IMR-90 (cell line): ENCODE data around the gene ARMC5. TPM values are rescaled to one million over a fixed set of nuclear protein-coding genes. Genes with fewer than 3 reads are reported as not detected.

Source experiments
- ATAC-seq: fragments of 200-7000 bp; cut with Tn5 transposase; 2 replicates; pipeline ENCODE4 v1.9.1; 2020; ENCODE audit warnings: low read depth, mild to moderate bottlenecking, moderate library complexity
- BruUV-seq: library from RNA; stranded (reverse); fragments of 400-500 nt; replicated peaks from 2 replicates; lab custom pipeline; 2021; lab: Mats Ljungman, UMichigan
- CTCF ChIA-PET: fragments of 300-600 bp; formaldehyde crosslinking; extraction: SDS; loops from one replicate; lab custom pipeline; 2021; ENCODE audit warnings: antibody characterized with exemption; lab: Yijun Ruan, JAX
- POLR2A ChIA-PET: fragments of 300-600 bp; sonication (Branson Sonifier 250); formaldehyde crosslinking; loops from one replicate; lab custom pipeline; 2022; ENCODE audit warnings: antibody characterized with exemption; ENCODE audit not compliant: unreplicated experiment; lab: Charles Lee
- DNase-seq: peaks from one replicate; pipeline ENCODE4 v3.0.0; 2013
- H2AFZ ChIP-seq: replicated peaks from 2 replicates; pipeline ENCODE3; 2013; ENCODE audit warnings: low read length, mild to moderate bottlenecking; ENCODE audit not compliant: poor library complexity
- H2AK5ac ChIP-seq: 2 replicates; pipeline ENCODE4 v1.6.1; 2013; ENCODE audit warnings: low read depth, low read length, inconsistent platforms
- H2AK9ac ChIP-seq: replicated peaks from 2 replicates; pipeline ENCODE3; 2013; ENCODE audit warnings: mild to moderate bottlenecking, low read depth, low read length, moderate library complexity; ENCODE audit not compliant: poor library complexity
- H2BK120ac ChIP-seq: 2 replicates; pipeline ENCODE4 v1.6.1; 2013; ENCODE audit warnings: low read depth, low read length, inconsistent platforms
- H2BK15ac ChIP-seq: 3 replicates; pipeline ENCODE4 v1.6.1; 2013; ENCODE audit warnings: low read depth, low read length, inconsistent platforms
- H2BK20ac ChIP-seq: 2 replicates; pipeline ENCODE4 v1.6.1; 2013; ENCODE audit warnings: low read depth, mild to moderate bottlenecking, inconsistent platforms, low read length, moderate library complexity
- H2BK5ac ChIP-seq: 2 replicates; pipeline ENCODE4 v1.6.1; 2013; ENCODE audit warnings: mild to moderate bottlenecking, low read depth, low read length, inconsistent platforms; ENCODE audit not compliant: poor library complexity, severe bottlenecking
- H3K14ac ChIP-seq: replicated peaks from 2 replicates; pipeline ENCODE4 v1.6.1; 2013; ENCODE audit warnings: low read depth, low read length, inconsistent platforms
- H3K18ac ChIP-seq: 2 replicates; pipeline ENCODE4 v1.6.1; 2013; ENCODE audit warnings: low read depth, low read length, control low read depth
- H3K23ac ChIP-seq: 2 replicates; pipeline ENCODE4 v1.6.1; 2013; ENCODE audit warnings: low read depth, low read length, inconsistent platforms
- H3K27ac ChIP-seq: 2 replicates; pipeline ENCODE4 v1.5.1; 2013; ENCODE audit warnings: mild to moderate bottlenecking, control low read depth, low read length; ENCODE audit not compliant: insufficient read depth
- H3K27me3 ChIP-seq: 2 replicates; pipeline ENCODE4 v1.6.1; 2013; ENCODE audit warnings: low read length; ENCODE audit not compliant: control insufficient read depth, insufficient read depth
- H3K36me3 ChIP-seq: 2 replicates; pipeline ENCODE4 v1.6.1; 2013; ENCODE audit warnings: low read length, mixed read lengths; ENCODE audit not compliant: control insufficient read depth, insufficient read depth
- H3K4ac ChIP-seq: 2 replicates; pipeline ENCODE4 v1.6.1; 2013; ENCODE audit warnings: low read depth, low read length, inconsistent platforms
- H3K4me1 ChIP-seq: 2 replicates; pipeline ENCODE4 v1.6.1; 2013; ENCODE audit warnings: low read length, mixed read lengths; ENCODE audit not compliant: control insufficient read depth, insufficient read depth
- H3K4me2 ChIP-seq: 2 replicates; pipeline ENCODE4 v1.6.1; 2013; ENCODE audit warnings: low read depth, mild to moderate bottlenecking, control low read depth, low read length, moderate library complexity
- H3K4me3 ChIP-seq: 2 replicates; pipeline ENCODE4 v1.5.1; 2013; ENCODE audit warnings: low read depth, mild to moderate bottlenecking, control low read depth, low read length, moderate library complexity; ENCODE audit not compliant: insufficient read depth
- H3K56ac ChIP-seq: 2 replicates; pipeline ENCODE4 v1.6.1; 2013; ENCODE audit warnings: low read length, inconsistent platforms; ENCODE audit not compliant: insufficient read depth; ENCODE audit errors: extremely low read depth
- H3K79me1 ChIP-seq, 2 experiments: 2 replicates each; pipeline ENCODE4 v1.6.1; 2013; ENCODE audit warnings: low read length in 2 of 2, inconsistent platforms in 1 of 2, low read depth in 1 of 2
- H3K9ac ChIP-seq: 2 replicates; pipeline ENCODE4 v1.6.1; 2013; ENCODE audit warnings: low read depth, low read length, control low read depth
- H3K9me1 ChIP-seq: 2 replicates; pipeline ENCODE4 v1.6.1; 2013; ENCODE audit warnings: low read length, inconsistent platforms; ENCODE audit not compliant: insufficient read depth
- H3K9me3 ChIP-seq: 2 replicates; pipeline ENCODE4 v1.6.1; 2013; ENCODE audit warnings: low read length; ENCODE audit not compliant: control insufficient read depth, insufficient read depth
- H4K20me1 ChIP-seq: 2 replicates; pipeline ENCODE4 v1.6.1; 2013; ENCODE audit warnings: low read length, inconsistent platforms; ENCODE audit not compliant: insufficient read depth
- H4K5ac ChIP-seq: 2 replicates; pipeline ENCODE4 v1.6.1; 2013; ENCODE audit warnings: mild to moderate bottlenecking, low read depth, low read length, control low read depth
- H4K8ac ChIP-seq, 2 experiments: 2 replicates each; pipeline ENCODE4 v1.6.1; 2013; ENCODE audit warnings: low read depth in 2 of 2, low read length in 2 of 2, control low read depth in 1 of 2, inconsistent platforms in 1 of 2
- H4K91ac ChIP-seq: 2 replicates; pipeline ENCODE4 v1.6.1; 2013; ENCODE audit warnings: low read depth, low read length, inconsistent platforms; ENCODE audit not compliant: insufficient read depth
- BHLHE40 ChIP-seq: fragments of 150-350 bp; IDR thresholded peaks from 2 replicates; pipeline ENCODE4 v1.6.1; 2016; ENCODE audit warnings: mild to moderate bottlenecking, low read depth, low read length
- CHD1 ChIP-seq: IDR thresholded peaks from 2 replicates; pipeline ENCODE4 v1.6.1; 2012; ENCODE audit warnings: low read depth, low read length, improper control_type of control experiment
- ELK1 ChIP-seq: fragments of 150-350 bp; IDR thresholded peaks from 2 replicates; pipeline ENCODE4 v1.6.1; 2016; ENCODE audit warnings: low read depth, mild to moderate bottlenecking, low read length, moderate library complexity, borderline replicate concordance
- FOS ChIP-seq: fragments of 150-350 bp; IDR thresholded peaks from 2 replicates; pipeline ENCODE4 v1.6.1; 2016; ENCODE audit warnings: low read depth, low read length
- MAFK ChIP-seq: IDR thresholded peaks from 2 replicates; pipeline ENCODE4 v1.6.1; 2012; ENCODE audit warnings: low read depth, low read length, improper control_type of control experiment
- MXI1 ChIP-seq: IDR thresholded peaks from 2 replicates; pipeline ENCODE4 v1.6.1; 2012; ENCODE audit warnings: low read depth, mild to moderate bottlenecking, low read length, moderate library complexity, borderline replicate concordance
- NFE2L2 ChIP-seq: fragments of 150-350 bp; IDR thresholded peaks from 2 replicates; pipeline ENCODE4 v1.6.1; 2016; ENCODE audit warnings: low read depth, mild to moderate bottlenecking, low read length
- POLR2A ChIP-seq: IDR thresholded peaks from 2 replicates; pipeline ENCODE4 v1.6.1; 2012; ENCODE audit warnings: mild to moderate bottlenecking, low read depth, low read length
- RAD21 ChIP-seq: IDR thresholded peaks from 2 replicates; pipeline ENCODE4 v1.6.1; 2012; ENCODE audit warnings: low read length, improper control_type of control experiment
- RCOR1 ChIP-seq: IDR thresholded peaks from 2 replicates; pipeline ENCODE4 v1.6.1; 2012; ENCODE audit warnings: mild to moderate bottlenecking, low read length, improper control_type of control experiment; ENCODE audit not compliant: insufficient replicate concordance
- RFX5 ChIP-seq: IDR thresholded peaks from 2 replicates; pipeline ENCODE4 v1.8.0; 2012; ENCODE audit warnings: low read depth, mild to moderate bottlenecking, low read length, moderate library complexity
- SMC3 ChIP-seq: fragments of 150-350 bp; IDR thresholded peaks from 2 replicates; pipeline ENCODE4 v1.6.1; 2016; ENCODE audit warnings: low read depth, mild to moderate bottlenecking, antibody characterized with exemption, low read length, moderate library complexity
- WGBS, 2 experiments: methylation state at CpG; one replicate each; pipeline versions ENCODE4 v1.1.5 to v1.1.7; 2013; ENCODE audit warnings: missing lambda C conversion rate in 2 of 2; ENCODE audit not compliant: insufficient read length in 1 of 2; ENCODE audit errors: extremely low coverage in 2 of 2; 5-methylcytosine and 5-hydroxymethylcytosine counted together
- dilution Hi-C: fragments of 300-500 bp; cut with HindIII; formaldehyde crosslinking; loops from one replicate; pipeline ENCODE4 v1.14.3; 2018; ENCODE audit warnings: low sequenced_read_pairs; ENCODE audit not compliant: unreplicated experiment
- in situ Hi-C: fragments of 300-500 bp; cut with MboI; formaldehyde crosslinking; loops from 3 replicates; pipeline ENCODE4 v1.14.3; 2019; ENCODE audit warnings: low sequenced_read_pairs, inconsistent platforms, mixed read lengths
- intact Hi-C: fragments of 100-400 bp; cut with micrococcal nuclease; formaldehyde crosslinking; loops from 2 replicates; pipeline ENCODE4 v1.10.0; 2022
- polyA plus RNA-seq, 3 experiments: library from polyadenylated mRNA; depleted of rRNA; stranded (reverse); fragments of >200 nt; gene quantifications; 2 replicates each; pipeline ENCODE4 v1.2.3, GENCODE V29; 2012; ENCODE audit warnings: low replicate concordance in 1 of 3
- total RNA-seq: library from RNA; depleted of rRNA; stranded (reverse); fragments of >200 nt; gene quantifications from 2 replicates; pipeline ENCODE4 v1.2.3, GENCODE V29; 2012
- TF ChIP-seq, protein P1 (sequence below): conservative IDR thresholded peaks from 2 replicates; pipeline ENCODE4 v1.5.1; 2012; ENCODE audit warnings: mild to moderate bottlenecking, low read depth, low read length, improper control_type of control experiment
- TF ChIP-seq, protein P2 (sequence below): fragments of 150-350 bp; IDR thresholded peaks from 2 replicates; pipeline ENCODE4 v1.6.1; 2017; ENCODE audit warnings: mild to moderate bottlenecking, antibody characterized with exemption, low read length, low read depth

Gene ARMC5
- total and polyA plus RNA-seq, 2 of the 4 experiments (the other 2 are of a cell fraction) = 2.3 to 7.5 TPM

GRCh38 chr16:31458073-31458843, 1.0 kb upstream of the ARMC5 start:
- peak overlapping the region; percentile 2 to 83; a peak in 2 of 4 replicates for H4K8ac ChIP-seq
- ATAC-seq = no peak; the same call in 1 of the 2 replicates
- WGBS, 2 experiments = 2% methylated on average over 34 of the region's 42 CpGs; no CpG with 5 or more reads in 1 of the 2 experiments
- TF ChIP-seq RCOR1 (no peak), RAD21 (no peak), SMC3 (no peak), POLR2A (no peak), MXI1 (no peak), FOS (no peak), CHD1 (0 out of 2 replicates have a peak, but pooled peaks have one; percentile 29), MAFK (no peak), RFX5 (no peak), NFE2L2 (no peak), ELK1 (no peak), BHLHE40 (no peak)
- TF ChIP-seq, protein P1, sequence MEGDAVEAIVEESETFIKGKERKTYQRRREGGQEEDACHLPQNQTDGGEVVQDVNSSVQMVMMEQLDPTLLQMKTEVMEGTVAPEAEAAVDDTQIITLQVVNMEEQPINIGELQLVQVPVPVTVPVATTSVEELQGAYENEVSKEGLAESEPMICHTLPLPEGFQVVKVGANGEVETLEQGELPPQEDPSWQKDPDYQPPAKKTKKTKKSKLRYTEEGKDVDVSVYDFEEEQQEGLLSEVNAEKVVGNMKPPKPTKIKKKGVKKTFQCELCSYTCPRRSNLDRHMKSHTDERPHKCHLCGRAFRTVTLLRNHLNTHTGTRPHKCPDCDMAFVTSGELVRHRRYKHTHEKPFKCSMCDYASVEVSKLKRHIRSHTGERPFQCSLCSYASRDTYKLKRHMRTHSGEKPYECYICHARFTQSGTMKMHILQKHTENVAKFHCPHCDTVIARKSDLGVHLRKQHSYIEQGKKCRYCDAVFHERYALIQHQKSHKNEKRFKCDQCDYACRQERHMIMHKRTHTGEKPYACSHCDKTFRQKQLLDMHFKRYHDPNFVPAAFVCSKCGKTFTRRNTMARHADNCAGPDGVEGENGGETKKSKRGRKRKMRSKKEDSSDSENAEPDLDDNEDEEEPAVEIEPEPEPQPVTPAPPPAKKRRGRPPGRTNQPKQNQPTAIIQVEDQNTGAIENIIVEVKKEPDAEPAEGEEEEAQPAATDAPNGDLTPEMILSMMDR = 0 out of 2 replicates have a peak, but pooled peaks have one; percentile 24
- TF ChIP-seq, protein P2, sequence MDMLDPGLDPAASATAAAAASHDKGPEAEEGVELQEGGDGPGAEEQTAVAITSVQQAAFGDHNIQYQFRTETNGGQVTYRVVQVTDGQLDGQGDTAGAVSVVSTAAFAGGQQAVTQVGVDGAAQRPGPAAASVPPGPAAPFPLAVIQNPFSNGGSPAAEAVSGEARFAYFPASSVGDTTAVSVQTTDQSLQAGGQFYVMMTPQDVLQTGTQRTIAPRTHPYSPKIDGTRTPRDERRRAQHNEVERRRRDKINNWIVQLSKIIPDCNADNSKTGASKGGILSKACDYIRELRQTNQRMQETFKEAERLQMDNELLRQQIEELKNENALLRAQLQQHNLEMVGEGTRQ = no peak

More at GRCh38 chr16:31458073-31458843, 1.0 kb upstream of the ARMC5 start:
- Histone ChIP-seq H3K9ac (peak overlapping the region; percentile 79), H3K18ac (no peak overlapping the region; the same call in 1 of the 2 replicates), H3K4me1 (peaks cover 17% of the 10 kb centered on the region), H2BK120ac (peak overlapping the region; percentile 52; the same call in 1 of the 2 replicates), H3K79me1 (peaks cover 19 to 63% of the 10 kb centered on the region in 2 experiments), H2AFZ (peak overlapping the region; percentile 96), H3K23ac (peak overlapping the region; percentile 89), H3K9me3 (no peaks in the 10 kb centered on the region), H4K91ac (peak overlapping the region; percentile 88), H3K4me3 (peak overlapping the region; percentile 55), H3K27me3 (no peaks in the 10 kb centered on the region), H4K20me1 (peaks cover 38% of the 10 kb centered on the region), H4K5ac (peak overlapping the region; percentile 32), H3K14ac (peak overlapping the region; percentile 93), H3K27ac (peak overlapping the region; percentile 90), H2BK20ac (no peak overlapping the region), H3K9me1 (peaks cover 23% of the 10 kb centered on the region), H2BK15ac (no peak overlapping the region), H2BK5ac (peak overlapping the region; percentile 60), H3K56ac (peak overlapping the region; percentile 86), H3K36me3 (peaks cover 4% of the 10 kb centered on the region), H3K4ac (peak overlapping the region; percentile 91), H2AK5ac (peak overlapping the region; percentile 81), H2AK9ac (peak overlapping the region; percentile 100), H3K4me2 (peak overlapping the region; percentile 93)
- peak; percentile 45 for DNase-seq
- BruUV-seq = TSS peak; percentile 18
- in situ Hi-C loops = loop anchor here (25.0 kb wide), 1 partner anchor 404 kb away; the partner anchor contains the start of gene ZNF267
- dilution Hi-C loops = no loop called here
- intact Hi-C loops = loop anchor here (2.0 kb wide), 1 partner anchor 411 kb away; no protein-coding TSS in a partner anchor
- ChIA-PET CTCF (interaction anchor here (0.6 kb wide), 1 partner anchor 671 kb away, joined by 3 read pairs; no protein-coding TSS in a partner anchor), POLR2A (no interaction called here)
